H9 (cell line): ENCODE measurements around the gene CAPN14. TPM values are rescaled to one million over a fixed set of nuclear protein-coding genes. Genes with fewer than 3 reads are reported as not detected.

Experiments used
- DNase-seq: peaks from one replicate; pipeline ENCODE4 v3.0.0-alpha.2; 2017
- H2AFZ ChIP-seq: one replicate; pipeline ENCODE4 v1.6.1; 2013; ENCODE audit warnings: mild to moderate bottlenecking, low read length, control low read depth, moderate library complexity
- H2AK5ac ChIP-seq: 2 replicates; pipeline ENCODE4 v1.6.1; 2013; ENCODE audit warnings: low read length, control low read depth, mixed read lengths; ENCODE audit not compliant: insufficient read length
- H2BK120ac ChIP-seq: one replicate; pipeline ENCODE4 v1.6.1; 2013; ENCODE audit warnings: low read depth, mild to moderate bottlenecking, low read length, control low read depth, inconsistent platforms; ENCODE audit not compliant: poor library complexity, severe bottlenecking
- H2BK12ac ChIP-seq: 2 replicates; pipeline ENCODE4 v1.6.1; 2013; ENCODE audit warnings: low read length, control low read depth, mixed read lengths, low read depth; ENCODE audit not compliant: insufficient read length
- H2BK15ac ChIP-seq: 2 replicates; pipeline ENCODE4 v1.6.1; 2013; ENCODE audit warnings: low read depth, low read length, control low read depth
- H2BK20ac ChIP-seq: one replicate; pipeline ENCODE4 v1.6.1; 2013; ENCODE audit warnings: low read depth, mild to moderate bottlenecking, low read length, control low read depth, inconsistent platforms; ENCODE audit not compliant: poor library complexity, severe bottlenecking
- H2BK5ac ChIP-seq: 2 replicates; pipeline ENCODE4 v1.6.1; 2013; ENCODE audit warnings: low read length, control low read depth, mixed read lengths; ENCODE audit not compliant: insufficient read length
- H3K14ac ChIP-seq: 2 replicates; pipeline ENCODE4 v1.6.1; 2013; ENCODE audit warnings: low read length, control low read depth; ENCODE audit not compliant: insufficient read depth
- H3K18ac ChIP-seq: 2 replicates; pipeline ENCODE4 v1.6.1; 2013; ENCODE audit warnings: low read depth, mild to moderate bottlenecking, mixed read lengths, low read length, control low read depth; ENCODE audit not compliant: insufficient read length
- H3K23ac ChIP-seq: 2 replicates; pipeline ENCODE4 v1.6.1; 2013; ENCODE audit warnings: low read length, control low read depth, mixed read lengths, low read depth; ENCODE audit not compliant: insufficient read length
- H3K23me2 ChIP-seq: 2 replicates; pipeline ENCODE4 v1.6.1; 2013; ENCODE audit warnings: low read depth, mild to moderate bottlenecking, mixed read lengths, low read length, control low read depth; ENCODE audit not compliant: insufficient read length, poor library complexity, severe bottlenecking
- H3K27ac ChIP-seq: 2 replicates; pipeline ENCODE4 v1.5.1; 2013; ENCODE audit warnings: low read length, control low read depth, mixed read lengths, low read depth; ENCODE audit not compliant: insufficient read length
- H3K27me3 ChIP-seq: 2 replicates; pipeline ENCODE4 v1.6.1; 2013; ENCODE audit warnings: low read length, control low read depth, inconsistent platforms; ENCODE audit not compliant: insufficient read depth
- H3K4ac ChIP-seq: 2 replicates; pipeline ENCODE4 v1.6.1; 2013; ENCODE audit warnings: low read depth, mild to moderate bottlenecking, control low read depth, inconsistent platforms, low read length, moderate library complexity
- H3K4me1 ChIP-seq: 2 replicates; pipeline ENCODE4 v1.6.1; 2013; ENCODE audit warnings: low read length, control low read depth, inconsistent platforms; ENCODE audit not compliant: insufficient read depth
- H3K4me2 ChIP-seq: 2 replicates; pipeline ENCODE4 v1.6.1; 2013; ENCODE audit warnings: low read length, control low read depth, mixed read lengths; ENCODE audit not compliant: insufficient read length, insufficient read depth
- H3K56ac ChIP-seq: 2 replicates; pipeline ENCODE4 v1.6.1; 2013; ENCODE audit warnings: low read depth, mild to moderate bottlenecking, mixed read lengths, low read length, control low read depth; ENCODE audit not compliant: insufficient read length
- H3K79me1 ChIP-seq: 2 replicates; pipeline ENCODE4 v1.6.1; 2013; ENCODE audit warnings: low read depth, mild to moderate bottlenecking, moderate library complexity, low read length, control low read depth, inconsistent platforms; ENCODE audit not compliant: insufficient read depth, poor library complexity, severe bottlenecking
- H3K79me2 ChIP-seq: 2 replicates; pipeline ENCODE4 v1.6.1; 2013; ENCODE audit warnings: low read length, control low read depth, inconsistent platforms; ENCODE audit not compliant: insufficient read depth
- H3K9ac ChIP-seq: 2 replicates; pipeline ENCODE4 v1.6.1; 2013; ENCODE audit warnings: low read length, control low read depth, mixed read lengths; ENCODE audit not compliant: insufficient read length; ENCODE audit errors: extremely low read depth
- H3K9me3 ChIP-seq: one replicate; pipeline ENCODE4 v1.6.1; 2013; ENCODE audit warnings: low read depth, low read length, inconsistent platforms; ENCODE audit not compliant: control insufficient read depth
- H3T11ph ChIP-seq: one replicate; pipeline ENCODE4 v1.6.1; 2013; ENCODE audit warnings: mild to moderate bottlenecking, low read length, control low read depth, inconsistent platforms
- H4K20me1 ChIP-seq: one replicate; pipeline ENCODE4 v1.6.1; 2013; ENCODE audit not compliant: control insufficient read depth, insufficient read length, insufficient read depth
- H4K5ac ChIP-seq: 2 replicates; pipeline ENCODE4 v1.6.1; 2013; ENCODE audit warnings: low read depth, mild to moderate bottlenecking, mixed read lengths, low read length, control low read depth; ENCODE audit not compliant: insufficient read length
- H4K8ac ChIP-seq: replicated peaks from 2 replicates; pipeline ENCODE4 v1.6.1; 2013; ENCODE audit warnings: low read length, control low read depth, mixed read lengths, low read depth; ENCODE audit not compliant: insufficient read length
- H4K91ac ChIP-seq: 2 replicates; pipeline ENCODE4 v1.6.1; 2013; ENCODE audit warnings: low read depth, mild to moderate bottlenecking, moderate library complexity, mixed read lengths, low read length, control low read depth; ENCODE audit not compliant: insufficient read length
- H3K27ac Mint-ChIP-seq, 3 experiments: 2 replicates in 2 of 3; 3 replicates in 1 of 3; pipeline ENCODE4 v1.8.0; 2020 to 2021; ENCODE audit warnings: mixed read lengths in 3 of 3, mild to moderate bottlenecking in 1 of 3, moderate library complexity in 1 of 3
- H3K27me3 Mint-ChIP-seq: 2 replicates; pipeline ENCODE4 v1.8.0; 2021; ENCODE audit warnings: low read depth, mild to moderate bottlenecking, moderate library complexity, mixed read lengths
- H3K36me3 Mint-ChIP-seq, 3 experiments: 2 replicates in 2 of 3; 3 replicates in 1 of 3; pipeline ENCODE4 v1.8.0; 2020 to 2021; ENCODE audit warnings: low read depth in 3 of 3, mixed read lengths in 3 of 3; ENCODE audit not compliant: insufficient read depth in 1 of 3
- H3K4me1 Mint-ChIP-seq, 2 experiments: 2 replicates each; pipeline ENCODE4 v1.8.0; 2020; ENCODE audit warnings: mixed read lengths in 2 of 2
- H3K4me3 Mint-ChIP-seq, 2 experiments: 2 replicates in 1 of 2; 3 replicates in 1 of 2; pipeline ENCODE4 v1.8.0; 2020 to 2021; ENCODE audit warnings: mild to moderate bottlenecking in 2 of 2, mixed read lengths in 2 of 2, moderate library complexity in 1 of 2
- H3K9me3 Mint-ChIP-seq, 2 experiments: 2 replicates in 1 of 2; 3 replicates in 1 of 2; pipeline ENCODE4 v1.8.0; 2020; ENCODE audit warnings: mild to moderate bottlenecking in 2 of 2, mixed read lengths in 2 of 2, moderate library complexity in 1 of 2
- WGBS: extraction: QIAGEN DNeasy Blood & Tissue Kit; methylation state at CpG from one replicate; pipeline ENCODE4 v1.1.7; 2013; ENCODE audit warnings: missing lambda C conversion rate, low lambda C conversion rate, mixed read lengths; ENCODE audit not compliant: insufficient read length; ENCODE audit errors: extremely low coverage; 5-methylcytosine and 5-hydroxymethylcytosine counted together
- total RNA-seq: library from RNA; stranded (reverse); gene quantifications from 2 replicates; pipeline ENCODE4 v1.2.1, GENCODE V29; 2021
- TF ChIP-seq, protein P1 (sequence below): fragments of 200-600 bp; sonication (generic); conservative IDR thresholded peaks from 3 replicates; pipeline ENCODE4 v1.8.0; 2021; ENCODE audit warnings: antibody characterized with exemption, mild to moderate bottlenecking

Gene CAPN14
- total RNA-seq, 1 experiment from 2014 or later: 0.09 TPM

DNA sequence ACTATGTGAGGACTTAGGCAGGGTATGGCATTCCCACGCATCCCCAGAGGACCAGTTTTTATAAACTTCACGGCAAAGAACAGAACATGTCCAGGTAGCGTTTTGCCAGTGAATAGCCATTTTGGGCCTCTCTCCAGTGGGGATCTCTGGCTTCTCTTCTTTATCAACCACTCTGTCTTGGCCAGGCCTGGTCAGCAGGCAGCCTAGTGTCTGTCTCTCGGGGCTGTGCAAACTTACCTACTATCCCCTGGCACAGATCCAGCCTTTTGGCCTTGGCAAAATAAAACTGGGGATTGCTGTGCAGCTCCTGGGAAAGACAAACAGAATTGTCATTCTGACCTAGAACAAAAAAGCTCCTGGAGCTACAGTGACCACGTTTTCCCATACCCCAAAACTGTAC lies 14.5 kb downstream of the CAPN14 start:
- H3K23me2 ChIP-seq: no peaks in the 10 kb centered on the region
- no peak overlapping the region for H2AK5ac ChIP-seq
- no peaks in the 10 kb centered on the region for H3K79me1 ChIP-seq
- H3K9me3 Mint-ChIP-seq: no peaks in the 10 kb centered on the region
- no peak overlapping the region for H3K18ac ChIP-seq
- no peak overlapping the region for H2BK120ac ChIP-seq
- H3T11ph ChIP-seq: no peak overlapping the region
- no peaks in the 10 kb centered on the region for H3K4me1 ChIP-seq
- H3K27ac ChIP-seq: no peak overlapping the region
- peaks cover 6% of the 10 kb centered on the region for H3K27me3 Mint-ChIP-seq
- H2AFZ ChIP-seq: no peak overlapping the region
- H2BK12ac ChIP-seq: no peak overlapping the region
- no peak overlapping the region for H3K4me3 Mint-ChIP-seq
- no peaks in the 10 kb centered on the region for H3K36me3 Mint-ChIP-seq
- no peaks in the 10 kb centered on the region for H3K27me3 ChIP-seq
- H3K4me2 ChIP-seq: no peak overlapping the region
- no peak overlapping the region for H3K14ac ChIP-seq
- peaks cover 5 to 10% of the 10 kb centered on the region in 2 experiments for H3K4me1 Mint-ChIP-seq
- H3K56ac ChIP-seq: no peak overlapping the region
- H4K20me1 ChIP-seq: no peaks in the 10 kb centered on the region
- no peak for DNase-seq
- no peak overlapping the region for H2BK5ac ChIP-seq
- H4K5ac ChIP-seq: no peak overlapping the region
- no CpG with 5 or more reads among the region's 5 CpGs for WGBS
- TF ChIP-seq, protein P1, sequence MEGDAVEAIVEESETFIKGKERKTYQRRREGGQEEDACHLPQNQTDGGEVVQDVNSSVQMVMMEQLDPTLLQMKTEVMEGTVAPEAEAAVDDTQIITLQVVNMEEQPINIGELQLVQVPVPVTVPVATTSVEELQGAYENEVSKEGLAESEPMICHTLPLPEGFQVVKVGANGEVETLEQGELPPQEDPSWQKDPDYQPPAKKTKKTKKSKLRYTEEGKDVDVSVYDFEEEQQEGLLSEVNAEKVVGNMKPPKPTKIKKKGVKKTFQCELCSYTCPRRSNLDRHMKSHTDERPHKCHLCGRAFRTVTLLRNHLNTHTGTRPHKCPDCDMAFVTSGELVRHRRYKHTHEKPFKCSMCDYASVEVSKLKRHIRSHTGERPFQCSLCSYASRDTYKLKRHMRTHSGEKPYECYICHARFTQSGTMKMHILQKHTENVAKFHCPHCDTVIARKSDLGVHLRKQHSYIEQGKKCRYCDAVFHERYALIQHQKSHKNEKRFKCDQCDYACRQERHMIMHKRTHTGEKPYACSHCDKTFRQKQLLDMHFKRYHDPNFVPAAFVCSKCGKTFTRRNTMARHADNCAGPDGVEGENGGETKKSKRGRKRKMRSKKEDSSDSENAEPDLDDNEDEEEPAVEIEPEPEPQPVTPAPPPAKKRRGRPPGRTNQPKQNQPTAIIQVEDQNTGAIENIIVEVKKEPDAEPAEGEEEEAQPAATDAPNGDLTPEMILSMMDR: no peak
- no peak overlapping the region for H2BK20ac ChIP-seq
- H3K4ac ChIP-seq: no peak overlapping the region
- H3K27ac Mint-ChIP-seq: no peak overlapping the region
- H4K91ac ChIP-seq: no peak overlapping the region
- H3K9me3 ChIP-seq: no peaks in the 10 kb centered on the region
- H2BK15ac ChIP-seq: no peak overlapping the region
- H3K23ac ChIP-seq: no peak overlapping the region
- H3K9ac ChIP-seq: no peak overlapping the region
- no peaks in the 10 kb centered on the region for H3K79me2 ChIP-seq
- H4K8ac ChIP-seq: no peak overlapping the region
